H9 (cell line): Measurements from ENCODE around the gene EYA4. TPM values are rescaled to one million over a fixed set of nuclear protein-coding genes. Genes with fewer than 3 reads are reported as not detected.

ENCODE experiments used
- DNase-seq: peaks from one replicate; pipeline ENCODE4 v3.0.0-alpha.2; 2017
- H2AFZ ChIP-seq: one replicate; pipeline ENCODE4 v1.6.1; 2013; ENCODE audit warnings: mild to moderate bottlenecking, low read length, control low read depth, moderate library complexity
- H2AK5ac ChIP-seq: 2 replicates; pipeline ENCODE4 v1.6.1; 2013; ENCODE audit warnings: low read length, control low read depth, mixed read lengths; ENCODE audit not compliant: insufficient read length
- H2BK120ac ChIP-seq: one replicate; pipeline ENCODE4 v1.6.1; 2013; ENCODE audit warnings: low read depth, mild to moderate bottlenecking, low read length, control low read depth, inconsistent platforms; ENCODE audit not compliant: poor library complexity, severe bottlenecking
- H2BK12ac ChIP-seq: 2 replicates; pipeline ENCODE4 v1.6.1; 2013; ENCODE audit warnings: low read length, control low read depth, mixed read lengths, low read depth; ENCODE audit not compliant: insufficient read length
- H2BK15ac ChIP-seq: 2 replicates; pipeline ENCODE4 v1.6.1; 2013; ENCODE audit warnings: low read depth, low read length, control low read depth
- H2BK20ac ChIP-seq: one replicate; pipeline ENCODE4 v1.6.1; 2013; ENCODE audit warnings: low read depth, mild to moderate bottlenecking, low read length, control low read depth, inconsistent platforms; ENCODE audit not compliant: poor library complexity, severe bottlenecking
- H2BK5ac ChIP-seq: 2 replicates; pipeline ENCODE4 v1.6.1; 2013; ENCODE audit warnings: low read length, control low read depth, mixed read lengths; ENCODE audit not compliant: insufficient read length
- H3K14ac ChIP-seq: 2 replicates; pipeline ENCODE4 v1.6.1; 2013; ENCODE audit warnings: low read length, control low read depth; ENCODE audit not compliant: insufficient read depth
- H3K18ac ChIP-seq: 2 replicates; pipeline ENCODE4 v1.6.1; 2013; ENCODE audit warnings: low read depth, mild to moderate bottlenecking, mixed read lengths, low read length, control low read depth; ENCODE audit not compliant: insufficient read length
- H3K23ac ChIP-seq: 2 replicates; pipeline ENCODE4 v1.6.1; 2013; ENCODE audit warnings: low read length, control low read depth, mixed read lengths, low read depth; ENCODE audit not compliant: insufficient read length
- H3K23me2 ChIP-seq: 2 replicates; pipeline ENCODE4 v1.6.1; 2013; ENCODE audit warnings: low read depth, mild to moderate bottlenecking, mixed read lengths, low read length, control low read depth; ENCODE audit not compliant: insufficient read length, poor library complexity, severe bottlenecking
- H3K27ac ChIP-seq: 2 replicates; pipeline ENCODE4 v1.5.1; 2013; ENCODE audit warnings: low read length, control low read depth, mixed read lengths, low read depth; ENCODE audit not compliant: insufficient read length
- H3K27me3 ChIP-seq: 2 replicates; pipeline ENCODE4 v1.6.1; 2013; ENCODE audit warnings: low read length, control low read depth, inconsistent platforms; ENCODE audit not compliant: insufficient read depth
- H3K4ac ChIP-seq: 2 replicates; pipeline ENCODE4 v1.6.1; 2013; ENCODE audit warnings: low read depth, mild to moderate bottlenecking, control low read depth, inconsistent platforms, low read length, moderate library complexity
- H3K4me1 ChIP-seq: 2 replicates; pipeline ENCODE4 v1.6.1; 2013; ENCODE audit warnings: low read length, control low read depth, inconsistent platforms; ENCODE audit not compliant: insufficient read depth
- H3K4me2 ChIP-seq: 2 replicates; pipeline ENCODE4 v1.6.1; 2013; ENCODE audit warnings: low read length, control low read depth, mixed read lengths; ENCODE audit not compliant: insufficient read length, insufficient read depth
- H3K56ac ChIP-seq: 2 replicates; pipeline ENCODE4 v1.6.1; 2013; ENCODE audit warnings: low read depth, mild to moderate bottlenecking, mixed read lengths, low read length, control low read depth; ENCODE audit not compliant: insufficient read length
- H3K79me1 ChIP-seq: 2 replicates; pipeline ENCODE4 v1.6.1; 2013; ENCODE audit warnings: low read depth, mild to moderate bottlenecking, moderate library complexity, low read length, control low read depth, inconsistent platforms; ENCODE audit not compliant: insufficient read depth, poor library complexity, severe bottlenecking
- H3K79me2 ChIP-seq: 2 replicates; pipeline ENCODE4 v1.6.1; 2013; ENCODE audit warnings: low read length, control low read depth, inconsistent platforms; ENCODE audit not compliant: insufficient read depth
- H3K9ac ChIP-seq: 2 replicates; pipeline ENCODE4 v1.6.1; 2013; ENCODE audit warnings: low read length, control low read depth, mixed read lengths; ENCODE audit not compliant: insufficient read length; ENCODE audit errors: extremely low read depth
- H3K9me3 ChIP-seq: one replicate; pipeline ENCODE4 v1.6.1; 2013; ENCODE audit warnings: low read depth, low read length, inconsistent platforms; ENCODE audit not compliant: control insufficient read depth
- H3T11ph ChIP-seq: one replicate; pipeline ENCODE4 v1.6.1; 2013; ENCODE audit warnings: mild to moderate bottlenecking, low read length, control low read depth, inconsistent platforms
- H4K20me1 ChIP-seq: one replicate; pipeline ENCODE4 v1.6.1; 2013; ENCODE audit not compliant: control insufficient read depth, insufficient read length, insufficient read depth
- H4K5ac ChIP-seq: 2 replicates; pipeline ENCODE4 v1.6.1; 2013; ENCODE audit warnings: low read depth, mild to moderate bottlenecking, mixed read lengths, low read length, control low read depth; ENCODE audit not compliant: insufficient read length
- H4K8ac ChIP-seq: replicated peaks from 2 replicates; pipeline ENCODE4 v1.6.1; 2013; ENCODE audit warnings: low read length, control low read depth, mixed read lengths, low read depth; ENCODE audit not compliant: insufficient read length
- H4K91ac ChIP-seq: 2 replicates; pipeline ENCODE4 v1.6.1; 2013; ENCODE audit warnings: low read depth, mild to moderate bottlenecking, moderate library complexity, mixed read lengths, low read length, control low read depth; ENCODE audit not compliant: insufficient read length
- H3K27ac Mint-ChIP-seq, 3 experiments: 2 replicates in 2 of 3; 3 replicates in 1 of 3; pipeline ENCODE4 v1.8.0; 2020 to 2021; ENCODE audit warnings: mixed read lengths in 3 of 3, mild to moderate bottlenecking in 1 of 3, moderate library complexity in 1 of 3
- H3K27me3 Mint-ChIP-seq: 2 replicates; pipeline ENCODE4 v1.8.0; 2021; ENCODE audit warnings: low read depth, mild to moderate bottlenecking, moderate library complexity, mixed read lengths
- H3K36me3 Mint-ChIP-seq, 3 experiments: 2 replicates in 2 of 3; 3 replicates in 1 of 3; pipeline ENCODE4 v1.8.0; 2020 to 2021; ENCODE audit warnings: low read depth in 3 of 3, mixed read lengths in 3 of 3; ENCODE audit not compliant: insufficient read depth in 1 of 3
- H3K4me1 Mint-ChIP-seq, 2 experiments: 2 replicates each; pipeline ENCODE4 v1.8.0; 2020; ENCODE audit warnings: mixed read lengths in 2 of 2
- H3K4me3 Mint-ChIP-seq, 2 experiments: 2 replicates in 1 of 2; 3 replicates in 1 of 2; pipeline ENCODE4 v1.8.0; 2020 to 2021; ENCODE audit warnings: mild to moderate bottlenecking in 2 of 2, mixed read lengths in 2 of 2, moderate library complexity in 1 of 2
- H3K9me3 Mint-ChIP-seq, 2 experiments: 2 replicates in 1 of 2; 3 replicates in 1 of 2; pipeline ENCODE4 v1.8.0; 2020; ENCODE audit warnings: mild to moderate bottlenecking in 2 of 2, mixed read lengths in 2 of 2, moderate library complexity in 1 of 2
- CTCF ChIP-seq: fragments of 200-600 bp; sonication (generic); conservative IDR thresholded peaks from 3 replicates; pipeline ENCODE4 v1.8.0; 2021; ENCODE audit warnings: antibody characterized with exemption, mild to moderate bottlenecking
- WGBS: extraction: QIAGEN DNeasy Blood & Tissue Kit; methylation state at CpG from one replicate; pipeline ENCODE4 v1.1.7; 2013; ENCODE audit warnings: missing lambda C conversion rate, low lambda C conversion rate, mixed read lengths; ENCODE audit not compliant: insufficient read length; ENCODE audit errors: extremely low coverage; 5-methylcytosine and 5-hydroxymethylcytosine counted together
- total RNA-seq: library from RNA; stranded (reverse); gene quantifications from 2 replicates; pipeline ENCODE4 v1.2.1, GENCODE V29; 2021

The EYA4 gene
- total RNA-seq, 1 experiment from 2014 or later: 0.26 TPM

- Histone ChIP-seq H4K8ac (no peak overlapping the region), H2BK5ac (no peak overlapping the region), H3K18ac (no peak overlapping the region), H2BK120ac (no peak overlapping the region), H4K20me1 (no peaks in the 10 kb centered on the region), H3K79me1 (no peaks in the 10 kb centered on the region), H3K9ac (no peak overlapping the region), H3K4me1 (no peaks in the 10 kb centered on the region), H4K91ac (no peak overlapping the region), H3K27me3 (no peaks in the 10 kb centered on the region), H3K23me2 (no peaks in the 10 kb centered on the region), H2BK12ac (no peak overlapping the region), H2AFZ (no peak overlapping the region), H2BK20ac (no peak overlapping the region), H3K56ac (no peak overlapping the region), H3K4ac (no peak overlapping the region), H4K5ac (no peak overlapping the region), H2BK15ac (no peak overlapping the region), H3K9me3 (no peaks in the 10 kb centered on the region), H2AK5ac (no peak overlapping the region), H3K14ac (no peak overlapping the region), H3T11ph (no peak overlapping the region), H3K79me2 (no peaks in the 10 kb centered on the region), H3K27ac (no peak overlapping the region), H3K4me2 (no peak overlapping the region), H3K23ac (no peak overlapping the region)
- H3K9me3 Mint-ChIP-seq: no peaks in the 10 kb centered on the region
- no peaks in the 10 kb centered on the region for H3K27me3 Mint-ChIP-seq
- no peak overlapping the region for H3K4me3 Mint-ChIP-seq
- DNase-seq: no peak
- H3K4me1 Mint-ChIP-seq: peaks cover 5 to 6% of the 10 kb centered on the region in 2 experiments; a peak in 2 of 4 replicates
- H3K36me3 Mint-ChIP-seq: no peaks in the 10 kb centered on the region
- WGBS: 100% methylated on average over 1 of the region's 3 CpGs
- H3K27ac Mint-ChIP-seq: no peak overlapping the region
- TF ChIP-seq CTCF: no peak
These were observed 298.5 kb downstream of the EYA4 start for GRCh38 chr6:133539502-133540259.
